ENCODE results near the gene C1orf105. TPM values are rescaled to one million over a fixed set of nuclear protein-coding genes. Genes with fewer than 3 reads are reported as not detected.

C1orf105 gene
- total and polyA plus RNA-seq, 10 of the 15 experiments (the other 5 are each of a cell fraction or from before 2014, with no cell fraction given) = not detected

- TF ChIP-seq, protein P1, sequence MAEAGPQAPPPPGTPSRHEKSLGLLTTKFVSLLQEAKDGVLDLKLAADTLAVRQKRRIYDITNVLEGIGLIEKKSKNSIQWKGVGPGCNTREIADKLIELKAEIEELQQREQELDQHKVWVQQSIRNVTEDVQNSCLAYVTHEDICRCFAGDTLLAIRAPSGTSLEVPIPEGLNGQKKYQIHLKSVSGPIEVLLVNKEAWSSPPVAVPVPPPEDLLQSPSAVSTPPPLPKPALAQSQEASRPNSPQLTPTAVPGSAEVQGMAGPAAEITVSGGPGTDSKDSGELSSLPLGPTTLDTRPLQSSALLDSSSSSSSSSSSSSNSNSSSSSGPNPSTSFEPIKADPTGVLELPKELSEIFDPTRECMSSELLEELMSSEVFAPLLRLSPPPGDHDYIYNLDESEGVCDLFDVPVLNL (IDR thresholded peaks at IDR 0.05; ENCODE audit: low read depth, low read length) = no peak
Measured at GRCh38 chr1:172451002-172451443, 30.5 kb downstream of the C1orf105 start (continued).

DNA sequence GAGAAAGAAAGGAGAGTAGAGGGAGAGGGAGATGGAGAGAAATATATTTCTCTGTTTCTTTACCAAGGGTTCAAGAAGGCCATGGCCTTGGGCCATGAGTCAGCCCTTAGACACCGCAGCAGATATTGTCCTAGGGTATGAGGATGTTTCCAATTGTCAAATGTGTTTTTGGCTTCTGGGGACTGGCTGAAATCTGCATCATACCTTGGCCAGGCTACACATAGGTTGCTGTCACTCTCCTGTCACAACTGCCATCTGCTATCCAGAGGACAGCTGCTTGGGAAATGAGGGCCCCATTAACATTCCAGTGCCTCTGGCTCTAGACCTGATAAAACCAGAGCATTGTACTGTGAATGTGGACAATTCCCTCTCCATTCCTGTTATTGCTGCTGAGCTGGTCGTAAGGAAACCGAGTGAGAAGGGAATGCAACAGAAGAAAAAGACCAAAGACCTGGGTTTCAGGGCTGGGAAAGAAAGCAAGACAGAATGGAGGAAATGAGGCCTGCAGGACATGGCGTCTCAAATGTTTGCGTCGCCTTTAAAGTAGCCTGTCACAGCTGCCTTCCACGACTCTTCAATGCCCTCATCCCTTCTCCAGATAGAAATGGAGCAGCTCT lies 32.2 kb downstream of the C1orf105 start:
- peaks cover 0 to 2% of the 10 kb centered on the region in 2 experiments for H3K27me3 ChIP-seq (replicated peaks in 1 of 2; ENCODE audit: control insufficient read depth in 2 of 2, insufficient read depth in 2 of 2, low read length in 1 of 2)
- in situ Hi-C loops (cut with MboI) (loop anchor here (5.0 kb wide), 1 partner anchor 265 kb away; no protein-coding TSS in a partner anchor), intact Hi-C loops (cut with micrococcal nuclease; ENCODE audit: unreplicated experiment) (loop anchor here (10.0 kb wide), 1 partner anchor 132 kb away; no protein-coding TSS in a partner anchor)
- H3K4me2 ChIP-seq (ENCODE audit: control insufficient read depth, insufficient read depth) = no peak overlapping the region
- DNase-seq (ENCODE audit: low read depth, low spot score) (no peak), ATAC-seq (no peak), FAIRE-seq (no peak)
- TF ChIP-seq FOXK2 (IDR thresholded peaks at IDR 0.05) (no peak), BRCA1 (IDR thresholded peaks at IDR 0.05; ENCODE audit: low read depth, low read length) (no peak), STAT1 (conservative IDR thresholded peaks at IDR 0.05) (no peak), RB1 (IDR thresholded peaks at IDR 0.05; ENCODE audit: borderline replicate concordance) (no peak), HCFC1 (IDR thresholded peaks at IDR 0.05; ENCODE audit: low read length) (no peak), BHLHE40 (IDR thresholded peaks at IDR 0.05; ENCODE audit: borderline replicate concordance in 1 of 2, low read depth in 2 of 2, low read length in 1 of 2) (no peak), ZNF592 (IDR thresholded peaks at IDR 0.05) (no peak)
- TF ChIP-seq, protein P2, sequence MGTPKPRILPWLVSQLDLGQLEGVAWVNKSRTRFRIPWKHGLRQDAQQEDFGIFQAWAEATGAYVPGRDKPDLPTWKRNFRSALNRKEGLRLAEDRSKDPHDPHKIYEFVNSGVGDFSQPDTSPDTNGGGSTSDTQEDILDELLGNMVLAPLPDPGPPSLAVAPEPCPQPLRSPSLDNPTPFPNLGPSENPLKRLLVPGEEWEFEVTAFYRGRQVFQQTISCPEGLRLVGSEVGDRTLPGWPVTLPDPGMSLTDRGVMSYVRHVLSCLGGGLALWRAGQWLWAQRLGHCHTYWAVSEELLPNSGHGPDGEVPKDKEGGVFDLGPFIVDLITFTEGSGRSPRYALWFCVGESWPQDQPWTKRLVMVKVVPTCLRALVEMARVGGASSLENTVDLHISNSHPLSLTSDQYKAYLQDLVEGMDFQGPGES (IDR thresholded peaks at IDR 0.05) = no peak
- no peak overlapping the region for H3K9ac ChIP-seq (ENCODE audit: control insufficient read depth, insufficient read depth, low read length)
- H3K4me3 ChIP-seq = no peak overlapping the region
- H2AFZ ChIP-seq (ENCODE audit: control insufficient read depth, low read depth, low read length) = no peak overlapping the region
- H3K36me3 ChIP-seq (ENCODE audit: control insufficient read depth in 2 of 2, insufficient read depth in 2 of 2, low read length in 1 of 2) = no peaks in the 10 kb centered on the region
- RAD21 ChIA-PET (ENCODE audit: unreplicated experiment) = no interaction called here
- H3K9me3 ChIP-seq (replicated peaks; ENCODE audit: control insufficient read depth, insufficient read depth, low read length) = no peaks in the 10 kb centered on the region
- BruUV-seq (replicated peaks) = no TSS peak
- SMC1A ChIA-PET (ENCODE audit: uncharacterized antibody, unreplicated experiment) = interaction anchor here (1.2 kb wide), 1 partner anchor 267 kb away, joined by 3 read pairs; no protein-coding TSS in a partner anchor
- no peaks in the 10 kb centered on the region for H4K20me1 ChIP-seq (ENCODE audit: control insufficient read depth, insufficient read depth)
- H3K79me2 ChIP-seq (ENCODE audit: control insufficient read depth, insufficient read depth, low read length) = no peaks in the 10 kb centered on the region
- CTCF ChIA-PET = interaction anchor here (1.1 to 5.9 kb wide), 4 partner anchors 8 to 273 kb away, joined by 3 to 48 read pairs (median 8); partner anchors contain the start of gene PIGC
- H3K4me1 ChIP-seq (ENCODE audit: control insufficient read depth, insufficient read depth, low read length) = no peaks in the 10 kb centered on the region
- 53% methylated on average over 7 of the region's 7 CpGs for WGBS (ENCODE audit: insufficient coverage, insufficient replicate concordance, low lambda C conversion rate, missing lambda C conversion rate)
- no peak overlapping the region for H3K27ac ChIP-seq (ENCODE audit: control insufficient read depth, insufficient read depth)
- POLR2A ChIA-PET = no interaction called here

Data from GM12878 (cell line).